PC-9 (cell line): Measurements from ENCODE around the gene SOWAHC. TPM values are rescaled to one million over a fixed set of nuclear protein-coding genes. Genes with fewer than 3 reads are reported as not detected.

Experiments
- BruUV-seq: library from RNA; stranded (reverse); fragments of 400-500 nt; replicated peaks from 2 replicates; lab custom pipeline; 2021; lab: Mats Ljungman, UMichigan
- CTCF ChIA-PET: fragments of 300-600 bp; sonication (Branson Sonifier 250); formaldehyde crosslinking; loops from one replicate; lab custom pipeline; 2022; ENCODE audit warnings: antibody characterized with exemption; lab: Charles Lee
- POLR2A ChIA-PET: fragments of 300-600 bp; sonication (Branson Sonifier 250); formaldehyde crosslinking; loops from one replicate; lab custom pipeline; 2022; ENCODE audit warnings: antibody characterized with exemption; ENCODE audit not compliant: unreplicated experiment; lab: Charles Lee
- DNase-seq, 2 experiments: peaks; one replicate each; pipeline versions ENCODE4 v3.0.0 to v3.0.0-alpha.2; 2015 to 2022; ENCODE audit warnings: mixed read lengths in 1 of 2
- H2AFZ ChIP-seq: fragments of 200-600 bp; sonication (generic); 2 replicates; pipeline ENCODE4 v1.8.1; 2017; ENCODE audit warnings: antibody characterized with exemption
- H3F3A ChIP-seq: fragments of 200-600 bp; sonication (generic); 2 replicates; pipeline ENCODE4 v1.8.1; 2017; ENCODE audit warnings: antibody characterized with exemption, mild to moderate bottlenecking, low read depth; ENCODE audit not compliant: insufficient read depth
- H3K27ac ChIP-seq: fragments of 200-600 bp; sonication (generic); 2 replicates; pipeline ENCODE4 v1.6.1; 2016; ENCODE audit warnings: mixed run types
- H3K27me3 ChIP-seq: fragments of 200-600 bp; sonication (generic); 2 replicates; pipeline ENCODE4 v1.6.1; 2016; ENCODE audit warnings: low read depth, mixed run types; ENCODE audit not compliant: insufficient read depth
- H3K36me3 ChIP-seq: fragments of 200-600 bp; sonication (generic); 2 replicates; pipeline ENCODE4 v1.6.1; 2016; ENCODE audit warnings: low read depth, mixed run types
- H3K4me1 ChIP-seq: fragments of 200-600 bp; sonication (generic); replicated peaks from 2 replicates; pipeline ENCODE4 v1.6.1; 2016; ENCODE audit warnings: mixed run types; ENCODE audit not compliant: insufficient read depth
- H3K4me2 ChIP-seq: fragments of 200-600 bp; sonication (generic); 2 replicates; pipeline ENCODE4 v1.6.1; 2017; ENCODE audit warnings: mixed run types
- H3K4me3 ChIP-seq: fragments of 200-600 bp; sonication (generic); 2 replicates; pipeline ENCODE4 v1.6.1; 2016; ENCODE audit warnings: mixed run types
- H3K79me2 ChIP-seq: fragments of 200-600 bp; sonication (generic); 2 replicates; pipeline ENCODE4 v1.6.1; 2017; ENCODE audit warnings: low read depth, mixed run types
- H3K9me2 ChIP-seq: fragments of 200-600 bp; sonication (generic); 2 replicates; pipeline ENCODE4 v1.8.1; 2017; ENCODE audit warnings: mild to moderate bottlenecking; ENCODE audit not compliant: insufficient read depth
- H3K9me3 ChIP-seq: fragments of 200-600 bp; sonication (generic); 2 replicates; pipeline ENCODE4 v1.8.1; 2016; ENCODE audit warnings: low read depth; ENCODE audit not compliant: insufficient read depth
- H4K20me1 ChIP-seq: fragments of 200-600 bp; sonication (generic); 2 replicates; pipeline ENCODE4 v1.8.1; 2017; ENCODE audit not compliant: insufficient read depth
- EZH2 ChIP-seq: fragments of 200-600 bp; sonication (generic); IDR thresholded peaks from 2 replicates; pipeline ENCODE4 v1.8.0; 2017; ENCODE audit warnings: antibody characterized with exemption, low read depth
- intact Hi-C: fragments of 100-400 bp; cut with micrococcal nuclease; formaldehyde crosslinking; loops from one replicate; pipeline ENCODE4 v1.10.0; 2022; ENCODE audit not compliant: unreplicated experiment
- total RNA-seq: library from RNA; stranded (reverse); gene quantifications from 2 replicates; pipeline ENCODE4 v1.2.3, GENCODE V29; 2021
- TF ChIP-seq, protein P1 (sequence below): fragments of 200-600 bp; sonication (generic); conservative IDR thresholded peaks from 2 replicates; pipeline ENCODE4 v1.6.1; 2017; ENCODE audit warnings: mixed run types, antibody characterized with exemption, mild to moderate bottlenecking, moderate library complexity

Gene SOWAHC
- total RNA-seq, 1 experiment from 2014 or later: 14.3 TPM

DNA sequence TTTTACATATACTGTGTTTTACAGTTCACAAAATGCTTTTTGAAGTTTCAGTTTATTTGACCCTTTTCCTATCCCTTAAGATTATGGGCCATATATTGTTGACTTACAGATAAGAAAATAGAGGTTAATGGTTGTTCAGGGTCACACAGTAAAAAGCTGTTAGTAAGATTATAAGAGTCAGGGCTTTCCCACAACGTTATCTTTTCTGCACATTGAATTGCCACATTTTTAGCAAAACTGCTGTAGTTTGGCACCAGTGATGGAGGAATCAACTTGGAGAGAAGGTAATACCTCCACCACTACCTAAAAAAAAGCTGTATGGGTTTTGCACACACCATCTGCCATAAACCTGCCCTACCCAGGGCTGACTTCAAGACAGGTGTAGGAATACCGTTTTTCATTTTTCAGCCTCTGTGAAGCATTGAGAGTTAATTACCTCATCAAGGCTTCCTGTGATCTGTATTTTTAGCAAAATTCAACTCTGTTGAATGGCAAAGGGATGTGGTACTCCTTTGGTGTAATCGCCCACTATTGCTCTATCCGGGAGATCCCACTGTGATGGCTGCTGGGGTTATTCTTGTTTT, 5.0 kb downstream of the SOWAHC start:
- peaks cover 52% of the 10 kb centered on the region for H3K4me1 ChIP-seq
- H3K36me3 ChIP-seq: 0 out of 2 replicates have a peak, but pooled peaks cover 4% of the 10 kb centered on the region
- peaks cover 48% of the 10 kb centered on the region for H3K79me2 ChIP-seq
- H3K9me2 ChIP-seq: no peaks in the 10 kb centered on the region
- H3K27ac ChIP-seq: no peak overlapping the region
- H3F3A ChIP-seq: peaks cover 12% of the 10 kb centered on the region; the same call in 1 of the 2 replicates
- H4K20me1 ChIP-seq: peaks cover 11% of the 10 kb centered on the region
- CTCF ChIA-PET: no interaction called here
- no peak overlapping the region for H3K4me2 ChIP-seq
- DNase-seq: no peak
- intact Hi-C loops: no loop called here
- TF ChIP-seq, protein P1, sequence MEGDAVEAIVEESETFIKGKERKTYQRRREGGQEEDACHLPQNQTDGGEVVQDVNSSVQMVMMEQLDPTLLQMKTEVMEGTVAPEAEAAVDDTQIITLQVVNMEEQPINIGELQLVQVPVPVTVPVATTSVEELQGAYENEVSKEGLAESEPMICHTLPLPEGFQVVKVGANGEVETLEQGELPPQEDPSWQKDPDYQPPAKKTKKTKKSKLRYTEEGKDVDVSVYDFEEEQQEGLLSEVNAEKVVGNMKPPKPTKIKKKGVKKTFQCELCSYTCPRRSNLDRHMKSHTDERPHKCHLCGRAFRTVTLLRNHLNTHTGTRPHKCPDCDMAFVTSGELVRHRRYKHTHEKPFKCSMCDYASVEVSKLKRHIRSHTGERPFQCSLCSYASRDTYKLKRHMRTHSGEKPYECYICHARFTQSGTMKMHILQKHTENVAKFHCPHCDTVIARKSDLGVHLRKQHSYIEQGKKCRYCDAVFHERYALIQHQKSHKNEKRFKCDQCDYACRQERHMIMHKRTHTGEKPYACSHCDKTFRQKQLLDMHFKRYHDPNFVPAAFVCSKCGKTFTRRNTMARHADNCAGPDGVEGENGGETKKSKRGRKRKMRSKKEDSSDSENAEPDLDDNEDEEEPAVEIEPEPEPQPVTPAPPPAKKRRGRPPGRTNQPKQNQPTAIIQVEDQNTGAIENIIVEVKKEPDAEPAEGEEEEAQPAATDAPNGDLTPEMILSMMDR: no peak
- no peak for TF ChIP-seq EZH2
- POLR2A ChIA-PET: no interaction called here
- no peaks in the 10 kb centered on the region; the same call in 1 of the 2 replicates for H3K9me3 ChIP-seq
- H2AFZ ChIP-seq: no peak overlapping the region
- H3K4me3 ChIP-seq: no peak overlapping the region
- no peaks in the 10 kb centered on the region for H3K27me3 ChIP-seq
- BruUV-seq: no TSS peak

DNA sequence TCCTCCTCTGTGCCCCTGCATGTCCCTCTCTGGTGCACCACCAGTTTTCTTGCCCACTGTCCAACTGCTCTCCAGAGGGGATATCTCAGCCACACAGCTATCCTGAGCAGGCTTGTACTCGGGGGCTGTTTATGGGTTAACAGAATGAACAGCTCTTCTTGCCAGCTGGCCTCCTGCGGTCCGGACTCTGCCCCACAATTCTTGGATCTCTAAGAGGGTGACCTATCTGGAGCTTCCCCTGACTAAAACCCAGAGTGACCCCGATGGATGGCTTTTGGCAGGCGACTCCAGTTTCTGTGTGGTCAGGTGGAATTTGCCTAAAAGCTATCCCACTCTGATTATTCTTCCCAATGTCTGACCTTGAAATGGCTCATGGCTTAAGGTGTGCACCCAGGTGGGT, 9.1 kb downstream of the SOWAHC start:
- Histone ChIP-seq H3F3A (peaks cover 18% of the 10 kb centered on the region; the same call in 1 of the 2 replicates), H3K9me3 (no peaks in the 10 kb centered on the region; the same call in 1 of the 2 replicates), H4K20me1 (no peaks in the 10 kb centered on the region), H3K27me3 (no peaks in the 10 kb centered on the region), H3K9me2 (no peaks in the 10 kb centered on the region), H2AFZ (no peak overlapping the region), H3K27ac (no peak overlapping the region), H3K4me2 (peak overlapping the region; percentile 41; the same call in 1 of the 2 replicates), H3K4me3 (no peak overlapping the region), H3K79me2 (peaks cover 12% of the 10 kb centered on the region), H3K36me3 (0 out of 2 replicates have a peak, but pooled peaks cover 4% of the 10 kb centered on the region), H3K4me1 (peaks cover 35% of the 10 kb centered on the region)
- no peak for DNase-seq
- TF ChIP-seq, protein P1: no peak
- ChIA-PET POLR2A (no interaction called here), CTCF (interaction anchor here (1.2 kb wide), 1 partner anchor 9 kb away, joined by 3 read pairs; the partner anchor contains the start of genes SEPTIN10 and SOWAHC)
- no TSS peak for BruUV-seq
- intact Hi-C loops: no loop called here

DNA sequence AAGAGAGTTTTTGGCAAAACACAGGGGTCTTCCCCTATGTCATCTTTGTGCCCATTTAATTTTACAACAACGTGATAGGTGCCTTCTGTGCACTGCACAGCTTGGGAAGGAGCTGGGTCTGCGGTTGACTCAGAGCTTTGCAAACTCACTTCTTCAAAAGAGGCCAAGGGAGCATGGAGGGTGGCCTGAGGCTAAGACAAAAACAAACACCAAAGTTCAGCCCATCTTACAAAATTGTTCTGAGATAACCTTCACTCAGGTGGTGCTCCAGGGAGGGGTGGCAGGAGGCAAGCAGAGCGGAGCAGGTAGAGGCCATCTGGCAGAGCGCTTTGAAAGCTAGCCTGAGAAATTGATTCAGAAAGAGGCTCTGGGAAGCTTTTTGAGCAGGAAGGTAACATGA, 9.8 kb downstream of the SOWAHC start:
- H3K9me3 ChIP-seq: no peaks in the 10 kb centered on the region; the same call in 1 of the 2 replicates
- H3K79me2 ChIP-seq: peaks cover 6% of the 10 kb centered on the region; the same call in 1 of the 2 replicates
- ChIA-PET POLR2A (no interaction called here), CTCF (no interaction called here)
- H4K20me1 ChIP-seq: no peaks in the 10 kb centered on the region
- no peaks in the 10 kb centered on the region for H3K36me3 ChIP-seq
- H3K27ac ChIP-seq: no peak overlapping the region
- peaks cover 29% of the 10 kb centered on the region for H3K4me1 ChIP-seq
- H3K27me3 ChIP-seq: no peaks in the 10 kb centered on the region
- H2AFZ ChIP-seq: no peak overlapping the region
- peaks cover 18% of the 10 kb centered on the region; the same call in 1 of the 2 replicates for H3F3A ChIP-seq
- H3K9me2 ChIP-seq: no peaks in the 10 kb centered on the region
- peak in 1 of 2 experiments; percentile 50 for DNase-seq
- no TSS peak for BruUV-seq
- TF ChIP-seq, protein P1: no peak
- no peak for TF ChIP-seq EZH2
- intact Hi-C loops: no loop called here
- peak overlapping the region; percentile 41 for H3K4me2 ChIP-seq
- H3K4me3 ChIP-seq: no peak overlapping the region
